HepG2 (cell line): Measurements from ENCODE around the gene ANKDD1A.

ENCODE experiments used
- CREM ChIP-seq, 2 experiments: sonication (generic) in 1 of 2; formaldehyde crosslinking in 1 of 2; IDR thresholded peaks; 2 replicates each; pipeline versions ENCODE4 v1.4.0 to v1.6.1; 2016 to 2020; ENCODE audit warnings: antibody characterized with exemption in 1 of 2, mild to moderate bottlenecking in 1 of 2, missing genetic modification reagents in 1 of 2
- CTCF ChIP-seq: sonication (generic); formaldehyde crosslinking; IDR thresholded peaks from 2 replicates; pipeline ENCODE4 v1.5.0; 2020; ENCODE audit warnings: mild to moderate bottlenecking, missing genetic modification reagents, moderate library complexity
- HDAC2 ChIP-seq: sonication (generic); formaldehyde crosslinking; IDR thresholded peaks from 2 replicates; pipeline ENCODE4 v1.4.0; 2020; ENCODE audit warnings: missing genetic modification reagents
- MAX ChIP-seq: IDR thresholded peaks from 2 replicates; pipeline ENCODE4 v1.6.1; 2012; ENCODE audit warnings: inconsistent platforms
- MTA1 ChIP-seq: sonication (generic); formaldehyde crosslinking; IDR thresholded peaks from 2 replicates; pipeline ENCODE4 v1.4.0; 2020; ENCODE audit warnings: missing genetic modification reagents, mild to moderate bottlenecking, borderline replicate concordance
- POLR2A ChIP-seq, 2 experiments: IDR thresholded peaks; 2 replicates each; pipeline ENCODE4 v1.6.1; 2011; ENCODE audit warnings: low read depth in 2 of 2, low read length in 2 of 2, mild to moderate bottlenecking in 1 of 2, moderate library complexity in 1 of 2; ENCODE audit not compliant: insufficient read depth in 1 of 2
- TAF1 ChIP-seq: sonication (generic); formaldehyde crosslinking; IDR thresholded peaks from 2 replicates; pipeline ENCODE4 v1.4.0; 2020; ENCODE audit warnings: missing genetic modification reagents

GRCh38 chr15:64906402-64906801 is 5.3 kb upstream of the ANKDD1A start:
- TF ChIP-seq MAX (no peak), MTA1 (no peak), POLR2A (IDR thresholded peaks at IDR 0.05; ENCODE audit: insufficient read depth in 1 of 2, low read depth in 2 of 2, low read length in 2 of 2) (no peak), HDAC2 (CRISPR knock-in tag) (no peak), CTCF (no peak), CREM (IDR thresholded peaks at IDR 0.05) (no peak), CREM (CRISPR knock-in tag; IDR thresholded peaks at IDR 0.05) (no peak), TAF1 (no peak)
